ENCODE measurements around the gene SPIB.

SPIB gene

GRCh38 chr19:50480281-50481111, 61.8 kb downstream of the SPIB start:
- H3K79me2 ChIP-seq (ENCODE audit: control insufficient read depth, low read length) = peaks cover 40% of the 10 kb centered on the region
- no peak overlapping the region for H3K4me2 ChIP-seq (ENCODE audit: low read length)
- H3K9me2 ChIP-seq (replicated peaks; ENCODE audit: control insufficient read depth, low read length) = no peaks in the 10 kb centered on the region
- no peak overlapping the region for H3K27ac ChIP-seq (ENCODE audit: low read depth, low read length)
- no peaks in the 10 kb centered on the region for H3F3A ChIP-seq (ENCODE audit: control insufficient read depth, insufficient read depth)
- H3K9me3 ChIP-seq (ENCODE audit: control insufficient read depth, insufficient read depth, low read length) = peaks cover 5% of the 10 kb centered on the region; the same call in 1 of the 2 replicates
- H3K4me1 ChIP-seq (ENCODE audit: control insufficient read depth, low read length) = peaks cover 10% of the 10 kb centered on the region
- no peak overlapping the region for H3K4me3 ChIP-seq (ENCODE audit: low read length)
- H3K27me3 ChIP-seq (ENCODE audit: control insufficient read depth, low read length) = no peaks in the 10 kb centered on the region
- H4K20me1 ChIP-seq (ENCODE audit: control insufficient read depth, insufficient read depth, low read depth, low read length) = peaks cover 11% of the 10 kb centered on the region
- TF ChIP-seq EZH2phosphoT487 (IDR thresholded peaks at IDR 0.05; ENCODE audit: borderline replicate concordance, low read length) (no peak), CTCF (IDR thresholded peaks at IDR 0.05; ENCODE audit: low read depth, low read length, poor library complexity, severe bottlenecking) (no peak)
- H3K36me3 ChIP-seq (ENCODE audit: control insufficient read depth, low read length) = peaks cover 70% of the 10 kb centered on the region
